HCT116 (cell line): Measurements from ENCODE around the gene RGL2. TPM values are rescaled to one million over a fixed set of nuclear protein-coding genes. Genes with fewer than 3 reads are reported as not detected.

Source experiments
- ATAC-seq: fragments of 200-7000 bp; cut with Tn5 transposase; 2 replicates; pipeline ENCODE4 v1.9.1; 2020; ENCODE audit warnings: mild to moderate bottlenecking, moderate library complexity
- BruUV-seq: library from RNA; stranded (reverse); fragments of 400-500 nt; replicated peaks from 2 replicates; lab custom pipeline; 2021; lab: Mats Ljungman, UMichigan
- CTCF ChIA-PET: fragments of 300-600 bp; sonication (Branson Sonifier 250); formaldehyde crosslinking; loops from one replicate; lab custom pipeline; 2021; ENCODE audit warnings: antibody characterized with exemption; lab: Charles Lee
- POLR2A ChIA-PET: fragments of 300-600, 350-600 bp; sonication (Branson Sonifier 250); formaldehyde crosslinking; loops from one replicate; lab custom pipeline; 2021; ENCODE audit warnings: antibody characterized with exemption; lab: Charles Lee
- RAD21 ChIA-PET, 2 experiments: fragments of 300-600 bp; sonication (Branson Sonifier 250); formaldehyde crosslinking; loops; one replicate each; lab custom pipeline; 2023; ENCODE audit warnings: low total read pairs in 2 of 2; ENCODE audit not compliant: uncharacterized antibody in 2 of 2, unreplicated experiment in 2 of 2, low non-redundant PET in 1 of 2; lab: Charles Lee
- DNase-seq: peaks from one replicate; pipeline ENCODE4 v3.0.0-alpha.2; 2010; ENCODE audit warnings: low read depth, low spot score
- H2AFZ ChIP-seq: fragments of 200-600 bp; shearing (Covaris generic), sonication (generic); 2 replicates; pipeline ENCODE4 v1.6.1; 2017; ENCODE audit warnings: low read depth, mixed run types, mixed read lengths, antibody characterized with exemption, low read length; ENCODE audit not compliant: poor library complexity, severe bottlenecking
- H3K27ac ChIP-seq: 2 replicates; pipeline ENCODE4 v1.5.1; 2012; ENCODE audit warnings: low read depth, low read length
- H3K27me3 ChIP-seq: fragments of 200-600 bp; sonication (generic); 2 replicates; pipeline ENCODE4 v1.6.1; 2016; ENCODE audit warnings: mixed run types, low read length, mixed read lengths; ENCODE audit not compliant: insufficient read depth
- H3K36me3 ChIP-seq, 2 experiments: fragments of 200-500 bp in 1 of 2; fragments of 200-600 bp in 1 of 2; sonication (Bioruptor generic) in 1 of 2; sonication (generic) in 1 of 2; 2 replicates each; pipeline versions ENCODE4 v1.5.1 to v1.6.1; 2014 to 2016; ENCODE audit warnings: low read length in 2 of 2, inconsistent platforms in 1 of 2, mixed read lengths in 1 of 2, mixed run types in 1 of 2; ENCODE audit not compliant: insufficient read depth in 2 of 2, control insufficient read depth in 1 of 2
- H3K4me1 ChIP-seq, 2 experiments: fragments of 200-600 bp in 1 of 2; sonication (generic) in 1 of 2; 2 replicates each; pipeline versions ENCODE4 v1.5.1 to v1.6.1; 2012 to 2017; ENCODE audit warnings: low read length in 2 of 2, inconsistent platforms in 1 of 2, mild to moderate bottlenecking in 1 of 2, mixed read lengths in 1 of 2, mixed run types in 1 of 2, moderate library complexity in 1 of 2; ENCODE audit not compliant: insufficient read depth in 2 of 2, control insufficient read depth in 1 of 2
- H3K4me2 ChIP-seq: fragments of 200-600 bp; sonication (generic); 2 replicates; pipeline ENCODE4 v1.6.1; 2017; ENCODE audit warnings: mixed run types, low read length, mixed read lengths
- H3K4me3 ChIP-seq, 2 experiments: fragments of 200-600 bp in 1 of 2; sonication (generic) in 1 of 2; replicated peaks in 1 of 2; 2 replicates each; pipeline ENCODE4 v1.5.1; 2011 to 2016; ENCODE audit warnings: low read length in 2 of 2, control low read depth in 1 of 2, low read depth in 1 of 2, mild to moderate bottlenecking in 1 of 2, mixed read lengths in 1 of 2, mixed run types in 1 of 2
- H3K79me2 ChIP-seq: fragments of 200-600 bp; sonication (generic); 2 replicates; pipeline ENCODE4 v1.6.1; 2017; ENCODE audit warnings: mild to moderate bottlenecking, mixed run types, low read length, moderate library complexity, mixed read lengths; ENCODE audit not compliant: insufficient read depth
- H3K9ac ChIP-seq: fragments of 200-600 bp; sonication (generic); 2 replicates; pipeline ENCODE4 v1.6.1; 2016; ENCODE audit warnings: low read length, mixed read lengths
- H3K9me2 ChIP-seq: fragments of 200-600 bp; sonication (generic), shearing (Covaris generic); 2 replicates; pipeline ENCODE4 v1.6.1; 2017; ENCODE audit warnings: mixed run types, mild to moderate bottlenecking, moderate library complexity; ENCODE audit not compliant: insufficient read depth
- H3K9me3 ChIP-seq, 2 experiments: fragments of 200-500 bp in 1 of 2; fragments of 200-600 bp in 1 of 2; sonication (Bioruptor generic) in 1 of 2; sonication (generic) in 1 of 2; 2 replicates each; pipeline ENCODE4 v1.6.1; 2014 to 2017; ENCODE audit warnings: low read length in 2 of 2, mixed read lengths in 2 of 2, inconsistent platforms in 1 of 2, low read depth in 1 of 2, mild to moderate bottlenecking in 1 of 2, mixed run types in 1 of 2, moderate library complexity in 1 of 2; ENCODE audit not compliant: control insufficient read depth in 1 of 2, insufficient read depth in 1 of 2
- H4K20me1 ChIP-seq: fragments of 200-600 bp; sonication (generic), shearing (Covaris generic); 2 replicates; pipeline ENCODE4 v1.6.1; 2017; ENCODE audit warnings: mixed run types, mild to moderate bottlenecking, moderate library complexity; ENCODE audit not compliant: insufficient read depth
- CBX3 ChIP-seq: IDR thresholded peaks from 2 replicates; pipeline ENCODE4 v1.6.1; 2012; ENCODE audit warnings: low read depth
- CEBPB ChIP-seq: IDR thresholded peaks from 2 replicates; pipeline ENCODE4 v1.6.1; 2012; ENCODE audit warnings: low read depth
- ELF1 ChIP-seq: IDR thresholded peaks from 2 replicates; pipeline ENCODE4 v1.6.1; 2012; ENCODE audit warnings: low read depth, borderline replicate concordance
- EZH2phosphoT487 ChIP-seq: fragments of 200-600 bp; IDR thresholded peaks from 2 replicates; pipeline ENCODE4 v1.6.1; 2018; ENCODE audit warnings: antibody characterized with exemption, borderline replicate concordance
- FOSL1 ChIP-seq: IDR thresholded peaks from 2 replicates; pipeline ENCODE4 v1.6.1; 2012; ENCODE audit warnings: low read depth
- RAD21 ChIP-seq: IDR thresholded peaks from 2 replicates; pipeline ENCODE4 v1.6.1; 2012; ENCODE audit warnings: low read depth, mild to moderate bottlenecking
- SP1 ChIP-seq: IDR thresholded peaks from 2 replicates; pipeline ENCODE4 v1.6.1; 2012; ENCODE audit warnings: low read depth
- TCF7L2 ChIP-seq: IDR thresholded peaks from 2 replicates; pipeline ENCODE4 v1.7.0; 2011; ENCODE audit warnings: borderline replicate concordance, inconsistent platforms; ENCODE audit not compliant: insufficient read depth, insufficient read length; ENCODE audit errors: extremely low read depth
- YY1 ChIP-seq: IDR thresholded peaks from 2 replicates; pipeline ENCODE4 v1.6.1; 2011; ENCODE audit warnings: low read length, low read depth, moderate library complexity, mild to moderate bottlenecking; ENCODE audit not compliant: insufficient replicate concordance; ENCODE audit errors: extremely low read depth
- ZNF274 ChIP-seq: fragments of 200-500 bp; sonication (Bioruptor generic); IDR thresholded peaks from 2 replicates; pipeline ENCODE4 v1.6.1; 2014; ENCODE audit warnings: mild to moderate bottlenecking, low read depth, low read length, inconsistent platforms
- intact Hi-C: fragments of 100-400 bp; cut with micrococcal nuclease; formaldehyde crosslinking; loops from 2 replicates; pipeline ENCODE4 v1.10.0; 2022
- total RNA-seq: library from RNA; stranded (reverse); gene quantifications from one replicate; pipeline ENCODE4 v1.2.1, GENCODE V29; 2021; ENCODE audit not compliant: unreplicated experiment
- TF ChIP-seq, protein P1 (sequence below), 3 experiments: fragments of 200-600 bp in 1 of 3; sonication (generic) in 1 of 3; IDR thresholded peaks in 2 of 3; conservative IDR thresholded peaks in 1 of 3; 2 replicates each; pipeline ENCODE4 v1.5.1; 2012 to 2017; ENCODE audit warnings: low read depth in 2 of 3, low read length in 2 of 3, antibody characterized with exemption in 1 of 3, borderline replicate concordance in 1 of 3, control low read depth in 1 of 3, mild to moderate bottlenecking in 1 of 3, mixed read lengths in 1 of 3, mixed run types in 1 of 3, moderate library complexity in 1 of 3; ENCODE audit not compliant: insufficient read depth in 1 of 3
- TF ChIP-seq, protein P2 (sequence below): IDR thresholded peaks from 2 replicates; pipeline ENCODE4 v1.6.1; 2012; ENCODE audit warnings: low read depth
- TF ChIP-seq, protein P3 (sequence below): IDR thresholded peaks from 2 replicates; pipeline ENCODE4 v1.6.1; 2012

The RGL2 gene
- total RNA-seq, 1 experiment from 2014 or later, result 53.4 TPM

DNA sequence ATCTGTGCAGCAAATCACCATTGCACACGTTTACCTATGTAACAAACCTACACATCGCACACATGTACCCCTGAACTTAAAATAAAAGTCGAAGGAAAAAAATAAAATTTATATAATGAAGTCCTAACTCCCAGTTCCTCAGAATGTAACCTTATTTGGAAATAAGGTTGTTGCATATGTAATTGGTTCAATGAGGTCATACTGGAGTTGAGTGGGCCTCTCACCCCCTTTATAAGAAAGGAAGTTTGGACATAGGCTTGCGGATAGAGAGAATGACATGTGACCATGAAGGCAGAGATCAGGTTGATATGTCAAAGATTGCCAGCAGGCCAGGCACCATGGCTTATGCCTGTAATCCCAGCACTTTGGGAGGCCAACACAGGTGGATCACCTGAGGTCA is 34.9 kb upstream of the RGL2 start:
- H3K4me2 ChIP-seq, result no peak overlapping the region
- H3K4me1 ChIP-seq, result no peaks in the 10 kb centered on the region
- H2AFZ ChIP-seq, result no peak overlapping the region
- DNase-seq, result no peak
- POLR2A ChIA-PET, result no interaction called here
- H3K9ac ChIP-seq, result no peak overlapping the region
- H3K4me3 ChIP-seq, result no peak overlapping the region
- RAD21 ChIA-PET, result interaction anchor here in 1 of 2 experiments (0.7 kb wide), 1 partner anchor 43 kb away, joined by 4 read pairs; no protein-coding TSS in a partner anchor
- no peak for ATAC-seq
- intact Hi-C loops, result no loop called here
- no peaks in the 10 kb centered on the region for H3K27me3 ChIP-seq
- H3K36me3 ChIP-seq, result no peaks in the 10 kb centered on the region
- TF ChIP-seq, protein P1, sequence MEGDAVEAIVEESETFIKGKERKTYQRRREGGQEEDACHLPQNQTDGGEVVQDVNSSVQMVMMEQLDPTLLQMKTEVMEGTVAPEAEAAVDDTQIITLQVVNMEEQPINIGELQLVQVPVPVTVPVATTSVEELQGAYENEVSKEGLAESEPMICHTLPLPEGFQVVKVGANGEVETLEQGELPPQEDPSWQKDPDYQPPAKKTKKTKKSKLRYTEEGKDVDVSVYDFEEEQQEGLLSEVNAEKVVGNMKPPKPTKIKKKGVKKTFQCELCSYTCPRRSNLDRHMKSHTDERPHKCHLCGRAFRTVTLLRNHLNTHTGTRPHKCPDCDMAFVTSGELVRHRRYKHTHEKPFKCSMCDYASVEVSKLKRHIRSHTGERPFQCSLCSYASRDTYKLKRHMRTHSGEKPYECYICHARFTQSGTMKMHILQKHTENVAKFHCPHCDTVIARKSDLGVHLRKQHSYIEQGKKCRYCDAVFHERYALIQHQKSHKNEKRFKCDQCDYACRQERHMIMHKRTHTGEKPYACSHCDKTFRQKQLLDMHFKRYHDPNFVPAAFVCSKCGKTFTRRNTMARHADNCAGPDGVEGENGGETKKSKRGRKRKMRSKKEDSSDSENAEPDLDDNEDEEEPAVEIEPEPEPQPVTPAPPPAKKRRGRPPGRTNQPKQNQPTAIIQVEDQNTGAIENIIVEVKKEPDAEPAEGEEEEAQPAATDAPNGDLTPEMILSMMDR (IDR thresholded peaks at IDR 0.05 in 2 of 3, conservative IDR thresholded peaks at IDR 0.05 in 1 of 3; ENCODE audit: borderline replicate concordance in 1 of 3, insufficient read depth in 1 of 3, low read depth in 2 of 3, low read length in 2 of 3), result no peak
- no peak for TF ChIP-seq CBX3
- TF ChIP-seq ELF1, result no peak
- TF ChIP-seq, protein P2, sequence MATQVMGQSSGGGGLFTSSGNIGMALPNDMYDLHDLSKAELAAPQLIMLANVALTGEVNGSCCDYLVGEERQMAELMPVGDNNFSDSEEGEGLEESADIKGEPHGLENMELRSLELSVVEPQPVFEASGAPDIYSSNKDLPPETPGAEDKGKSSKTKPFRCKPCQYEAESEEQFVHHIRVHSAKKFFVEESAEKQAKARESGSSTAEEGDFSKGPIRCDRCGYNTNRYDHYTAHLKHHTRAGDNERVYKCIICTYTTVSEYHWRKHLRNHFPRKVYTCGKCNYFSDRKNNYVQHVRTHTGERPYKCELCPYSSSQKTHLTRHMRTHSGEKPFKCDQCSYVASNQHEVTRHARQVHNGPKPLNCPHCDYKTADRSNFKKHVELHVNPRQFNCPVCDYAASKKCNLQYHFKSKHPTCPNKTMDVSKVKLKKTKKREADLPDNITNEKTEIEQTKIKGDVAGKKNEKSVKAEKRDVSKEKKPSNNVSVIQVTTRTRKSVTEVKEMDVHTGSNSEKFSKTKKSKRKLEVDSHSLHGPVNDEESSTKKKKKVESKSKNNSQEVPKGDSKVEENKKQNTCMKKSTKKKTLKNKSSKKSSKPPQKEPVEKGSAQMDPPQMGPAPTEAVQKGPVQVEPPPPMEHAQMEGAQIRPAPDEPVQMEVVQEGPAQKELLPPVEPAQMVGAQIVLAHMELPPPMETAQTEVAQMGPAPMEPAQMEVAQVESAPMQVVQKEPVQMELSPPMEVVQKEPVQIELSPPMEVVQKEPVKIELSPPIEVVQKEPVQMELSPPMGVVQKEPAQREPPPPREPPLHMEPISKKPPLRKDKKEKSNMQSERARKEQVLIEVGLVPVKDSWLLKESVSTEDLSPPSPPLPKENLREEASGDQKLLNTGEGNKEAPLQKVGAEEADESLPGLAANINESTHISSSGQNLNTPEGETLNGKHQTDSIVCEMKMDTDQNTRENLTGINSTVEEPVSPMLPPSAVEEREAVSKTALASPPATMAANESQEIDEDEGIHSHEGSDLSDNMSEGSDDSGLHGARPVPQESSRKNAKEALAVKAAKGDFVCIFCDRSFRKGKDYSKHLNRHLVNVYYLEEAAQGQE, result no peak
- TF ChIP-seq RAD21, result no peak
- no peak for TF ChIP-seq EZH2phosphoT487
- no peak for TF ChIP-seq CEBPB
- no peak for TF ChIP-seq FOSL1
- TF ChIP-seq ZNF274, result no peak
- TF ChIP-seq, protein P3, sequence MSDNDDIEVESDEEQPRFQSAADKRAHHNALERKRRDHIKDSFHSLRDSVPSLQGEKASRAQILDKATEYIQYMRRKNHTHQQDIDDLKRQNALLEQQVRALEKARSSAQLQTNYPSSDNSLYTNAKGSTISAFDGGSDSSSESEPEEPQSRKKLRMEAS, result no peak
- TF ChIP-seq TCF7L2, result no peak
- no peak for TF ChIP-seq SP1
- TF ChIP-seq YY1, result no peak
- no peaks in the 10 kb centered on the region for H3K9me2 ChIP-seq
- no peak overlapping the region for H3K27ac ChIP-seq
- H3K9me3 ChIP-seq, result no peaks in the 10 kb centered on the region
- H4K20me1 ChIP-seq, result no peaks in the 10 kb centered on the region
- H3K79me2 ChIP-seq, result no peaks in the 10 kb centered on the region
- BruUV-seq, result no TSS peak
- CTCF ChIA-PET, result no interaction called here
